ENCODE measurements around the gene NPL.

Gene NPL

GRCh38 chr1:182789138-182790076, at the start of gene NPL:
Gene NPL (plus strand): TSS chr1:182789773. CDS start chr1:182794372, 4,599 bp downstream.
- peak; percentile 71 for DNase-seq (ENCODE audit: low spot score)

GRCh38 chr1:182740120-182740519, 49.5 kb upstream of the NPL start:
- no peak for DNase-seq (ENCODE audit: low spot score)

- DNase-seq (ENCODE audit: low spot score), result no peak
Observed at GRCh38 chr1:182742780-182743179, 46.8 kb upstream of the NPL start.

- peak; percentile 50 for DNase-seq (ENCODE audit: low spot score)
Observed at GRCh38 chr1:182752077-182752988, 37.2 kb upstream of the NPL start.

GRCh38 chr1:182754087-182754486, 35.5 kb upstream of the NPL start:
- no peak for DNase-seq (ENCODE audit: low spot score)

GRCh38 chr1:182754543-182755314, 34.8 kb upstream of the NPL start:
- DNase-seq (ENCODE audit: low spot score), result peak; percentile 51

- DNase-seq (ENCODE audit: low spot score), result no peak
Observed at GRCh38 chr1:182755632-182756031, 33.9 kb upstream of the NPL start.

- no peak for DNase-seq (ENCODE audit: low spot score)
Observed at GRCh38 chr1:182756423-182756822, 33.1 kb upstream of the NPL start.

- DNase-seq (ENCODE audit: low spot score), result no peak
Observed at GRCh38 chr1:182761396-182762395, 27.9 kb upstream of the NPL start.

GRCh38 chr1:182762536-182762935, 27.0 kb upstream of the NPL start:
- DNase-seq (ENCODE audit: low spot score), result no peak

GRCh38 chr1:182764029-182764727, 25.4 kb upstream of the NPL start:
- no peak for DNase-seq (ENCODE audit: low spot score)

- no peak for DNase-seq (ENCODE audit: low spot score)
Observed at GRCh38 chr1:182765391-182765790, 24.2 kb upstream of the NPL start.

- DNase-seq (ENCODE audit: low spot score), result no peak
Observed at GRCh38 chr1:182766050-182766449, 23.5 kb upstream of the NPL start.

- DNase-seq (ENCODE audit: low spot score), result no peak
Observed at GRCh38 chr1:182766881-182767645, 22.5 kb upstream of the NPL start.

- no peak for DNase-seq (ENCODE audit: low spot score)
Observed at GRCh38 chr1:182768963-182769362, 20.6 kb upstream of the NPL start.

- no peak for DNase-seq (ENCODE audit: low spot score)
Observed at GRCh38 chr1:182770232-182770631, 19.3 kb upstream of the NPL start.

GRCh38 chr1:182771187-182771984, 18.2 kb upstream of the NPL start:
- no peak for DNase-seq (ENCODE audit: low spot score)

GRCh38 chr1:182777386-182777785, 12.2 kb upstream of the NPL start:
- no peak for DNase-seq (ENCODE audit: low spot score)

Data from kidney tubule cell (primary cell).